ENCODE results near the gene LUZP2. TPM values are rescaled to one million over a fixed set of nuclear protein-coding genes. Genes with fewer than 3 reads are reported as not detected.

LUZP2 gene
- total RNA-seq, 2 donors from 2014 or later: 0.28 to 4.1 TPM

GRCh38 chr11:24664399-24664798, 167.5 kb downstream of the LUZP2 start:
- no peak for DNase-seq (ENCODE audit: low spot score)
- 94% methylated on average over 1 of the region's 1 CpG for WGBS
- H3K4me3 ChIP-seq: no peak overlapping the region
- H3K27me3 ChIP-seq (replicated peaks; ENCODE audit: insufficient read depth): no peaks in the 10 kb centered on the region
- H3K36me3 ChIP-seq: no peaks in the 10 kb centered on the region
- TF ChIP-seq POLR2A (IDR thresholded peaks at IDR 0.05) (no peak), CTCF (IDR thresholded peaks at IDR 0.05) (no peak), POLR2AphosphoS5 (IDR thresholded peaks at IDR 0.05) (no peak)
- no peak overlapping the region for H3K27ac ChIP-seq
- no peaks in the 10 kb centered on the region for H3K4me1 ChIP-seq (replicated peaks)
- intact Hi-C loops (cut with DNase I): no loop called here
- H3K9me3 ChIP-seq: no peaks in the 10 kb centered on the region

- Histone ChIP-seq H3K4me3 (no peak overlapping the region), H3K36me3 (no peaks in the 10 kb centered on the region), H3K27me3 (replicated peaks; ENCODE audit: insufficient read depth) (no peaks in the 10 kb centered on the region), H3K9me3 (no peaks in the 10 kb centered on the region), H3K4me1 (replicated peaks) (no peaks in the 10 kb centered on the region), H3K27ac (no peak overlapping the region)
- no peak for DNase-seq (ENCODE audit: low spot score)
- no peak for TF ChIP-seq CTCF (IDR thresholded peaks at IDR 0.05)
- no peak for TF ChIP-seq POLR2A (IDR thresholded peaks at IDR 0.05)
- no peak for TF ChIP-seq POLR2AphosphoS5 (IDR thresholded peaks at IDR 0.05)
- 95% methylated on average over 5 of the region's 5 CpGs for WGBS
- intact Hi-C loops (cut with DNase I): no loop called here
Observed at GRCh38 chr11:24667353-24667968, 170.6 kb downstream of the LUZP2 start.

GRCh38 chr11:24678703-24679348, 182.0 kb downstream of the LUZP2 start:
- 62% methylated on average over 5 of the region's 5 CpGs for WGBS
- no peak overlapping the region for H3K27ac ChIP-seq
- no peaks in the 10 kb centered on the region for H3K27me3 ChIP-seq (replicated peaks; ENCODE audit: insufficient read depth)
- DNase-seq (ENCODE audit: low spot score): no peak
- no peaks in the 10 kb centered on the region for H3K4me1 ChIP-seq (replicated peaks)
- intact Hi-C loops (cut with DNase I): no loop called here
- no peaks in the 10 kb centered on the region for H3K9me3 ChIP-seq
- no peak overlapping the region for H3K4me3 ChIP-seq
- H3K36me3 ChIP-seq: no peaks in the 10 kb centered on the region
- TF ChIP-seq POLR2A (IDR thresholded peaks at IDR 0.05): no peak
- TF ChIP-seq POLR2AphosphoS5 (IDR thresholded peaks at IDR 0.05): no peak
- no peak for TF ChIP-seq CTCF (IDR thresholded peaks at IDR 0.05)

GRCh38 chr11:24679821-24680351, 183.0 kb downstream of the LUZP2 start:
- H3K4me3 ChIP-seq: no peak overlapping the region
- TF ChIP-seq POLR2AphosphoS5 (IDR thresholded peaks at IDR 0.05) (no peak), POLR2A (IDR thresholded peaks at IDR 0.05) (no peak), CTCF (IDR thresholded peaks at IDR 0.05) (no peak)
- intact Hi-C loops (cut with DNase I): no loop called here
- no peaks in the 10 kb centered on the region for H3K36me3 ChIP-seq
- no peaks in the 10 kb centered on the region for H3K27me3 ChIP-seq (replicated peaks; ENCODE audit: insufficient read depth)
- H3K4me1 ChIP-seq (replicated peaks): no peaks in the 10 kb centered on the region
- H3K27ac ChIP-seq: no peak overlapping the region
- H3K9me3 ChIP-seq: no peaks in the 10 kb centered on the region
- 88% methylated on average over 2 of the region's 2 CpGs for WGBS
- DNase-seq (ENCODE audit: low spot score): no peak

GRCh38 chr11:24683583-24683982, 186.7 kb downstream of the LUZP2 start:
- intact Hi-C loops (cut with DNase I): no loop called here
- no peak overlapping the region for H3K4me3 ChIP-seq
- no peak for DNase-seq (ENCODE audit: low spot score)
- TF ChIP-seq CTCF (IDR thresholded peaks at IDR 0.05) (no peak), POLR2A (IDR thresholded peaks at IDR 0.05) (no peak), POLR2AphosphoS5 (IDR thresholded peaks at IDR 0.05) (no peak)
- no peaks in the 10 kb centered on the region for H3K4me1 ChIP-seq (replicated peaks)
- no peaks in the 10 kb centered on the region for H3K36me3 ChIP-seq
- WGBS: 97% methylated on average over 1 of the region's 1 CpG
- no peaks in the 10 kb centered on the region for H3K27me3 ChIP-seq (replicated peaks; ENCODE audit: insufficient read depth)
- H3K27ac ChIP-seq: no peak overlapping the region
- no peaks in the 10 kb centered on the region for H3K9me3 ChIP-seq
